Neural progenitor cell (in vitro differentiated cells): ENCODE data around the gene EPB41. TPM values are rescaled to one million over a fixed set of nuclear protein-coding genes. Genes with fewer than 3 reads are reported as not detected.
A peak's percentile ranks its signal among the peaks of the same experiment; 100 is the strongest.

Experiments used
- DNase-seq: peaks from one replicate; pipeline ENCODE4 v3.0.0-alpha.2; 2016; ENCODE audit warnings: low spot score
- H2AFZ ChIP-seq: fragments of 200-600 bp; sonication (generic); replicated peaks from 2 replicates; pipeline ENCODE4 v1.6.1; 2016; ENCODE audit warnings: antibody characterized with exemption
- H3F3A ChIP-seq: fragments of 200-600 bp; sonication (generic); 2 replicates; pipeline ENCODE4 v1.6.1; 2016; ENCODE audit warnings: antibody characterized with exemption, low read depth
- H3K27ac ChIP-seq: fragments of 200-600 bp; sonication (generic); 2 replicates; pipeline ENCODE4 v1.5.1; 2016; ENCODE audit warnings: mild to moderate bottlenecking
- H3K27me3 ChIP-seq: fragments of 200-600 bp; sonication (generic); 2 replicates; pipeline ENCODE4 v1.6.1; 2016; ENCODE audit warnings: mild to moderate bottlenecking, moderate library complexity
- H3K36me3 ChIP-seq: fragments of 200-600 bp; sonication (generic); 2 replicates; pipeline ENCODE4 v1.5.1; 2016
- H3K4me1 ChIP-seq: fragments of 200-600 bp; sonication (generic); 2 replicates; pipeline ENCODE4 v1.6.1; 2016; ENCODE audit warnings: mixed run types
- H3K4me2 ChIP-seq: fragments of 200-600 bp; sonication (generic); 2 replicates; pipeline ENCODE4 v1.6.1; 2016
- H3K4me3 ChIP-seq: fragments of 200-600 bp; sonication (generic); 2 replicates; pipeline ENCODE4 v1.5.1; 2016
- H3K79me2 ChIP-seq: fragments of 200-600 bp; sonication (generic); 2 replicates; pipeline ENCODE4 v1.6.1; 2016; ENCODE audit warnings: low read depth
- H3K9ac ChIP-seq: fragments of 200-600 bp; sonication (generic); 2 replicates; pipeline ENCODE4 v1.6.1; 2016
- H3K9me3 ChIP-seq: fragments of 200-600 bp; sonication (generic); 2 replicates; pipeline ENCODE4 v1.5.1; 2016; ENCODE audit warnings: low read depth
- H4K20me1 ChIP-seq: fragments of 200-600 bp; sonication (generic); 2 replicates; pipeline ENCODE4 v1.6.1; 2016; ENCODE audit warnings: low read depth
- H3K27ac Mint-ChIP-seq: 3 replicates; pipeline ENCODE4 v1.8.0; 2021; ENCODE audit warnings: mixed read lengths
- H3K27me3 Mint-ChIP-seq: 2 replicates; pipeline ENCODE4 v1.8.0; 2022; ENCODE audit warnings: low read depth, mild to moderate bottlenecking, inconsistent platforms, moderate library complexity, mixed read lengths; ENCODE audit not compliant: insufficient read depth
- H3K36me3 Mint-ChIP-seq: 3 replicates; pipeline ENCODE4 v1.8.0; 2021; ENCODE audit warnings: mixed read lengths
- H3K4me1 Mint-ChIP-seq: 3 replicates; pipeline ENCODE4 v1.8.0; 2021; ENCODE audit warnings: mixed read lengths
- H3K4me3 Mint-ChIP-seq: 3 replicates; pipeline ENCODE4 v1.8.0; 2021; ENCODE audit warnings: mild to moderate bottlenecking, moderate library complexity, mixed read lengths
- H3K9me3 Mint-ChIP-seq: 3 replicates; pipeline ENCODE4 v1.8.0; 2020; ENCODE audit warnings: mixed read lengths
- CTCF ChIP-seq: fragments of 200-600 bp; sonication (generic); IDR thresholded peaks from 2 replicates; pipeline ENCODE4 v1.5.1; 2017; ENCODE audit warnings: antibody characterized with exemption, mild to moderate bottlenecking
- EZH2 ChIP-seq: fragments of 200-600 bp; sonication (generic); IDR thresholded peaks from 2 replicates; pipeline ENCODE4 v1.6.1; 2017; ENCODE audit warnings: antibody characterized with exemption, mild to moderate bottlenecking, moderate library complexity
- EZH2phosphoT487 ChIP-seq: fragments of 200-600 bp; sonication (generic); IDR thresholded peaks from 2 replicates; pipeline ENCODE4 v1.6.1; 2017; ENCODE audit warnings: antibody characterized with exemption
- total RNA-seq: library from RNA; depleted of rRNA; stranded (reverse); fragments of >200 nt; gene quantifications from 2 replicates; pipeline ENCODE4 v1.2.3, GENCODE V29; 2015; ENCODE audit warnings: low replicate concordance

Gene EPB41
- total RNA-seq, 1 donor from 2014 or later: 211 TPM

- H3K4me2 ChIP-seq: peak overlapping the region; percentile 99
- no peaks in the 10 kb centered on the region for H4K20me1 ChIP-seq
- peaks cover 22% of the 10 kb centered on the region for H3K27me3 Mint-ChIP-seq
- peaks cover 27% of the 10 kb centered on the region for H3K4me1 Mint-ChIP-seq
- H3K9me3 Mint-ChIP-seq: no peaks in the 10 kb centered on the region
- H3K36me3 ChIP-seq: no peaks in the 10 kb centered on the region
- H3K27ac Mint-ChIP-seq: no peak overlapping the region
- no peak overlapping the region for H3K9ac ChIP-seq
- H3K79me2 ChIP-seq: no peaks in the 10 kb centered on the region
- H3K9me3 ChIP-seq: no peaks in the 10 kb centered on the region
- peak overlapping the region; percentile 86 for H3K4me3 Mint-ChIP-seq
- no peak for TF ChIP-seq EZH2
- TF ChIP-seq CTCF: no peak
- TF ChIP-seq EZH2phosphoT487: no peak
- no peaks in the 10 kb centered on the region for H3K36me3 Mint-ChIP-seq
- peaks cover 30% of the 10 kb centered on the region for H3F3A ChIP-seq
- DNase-seq: peak; percentile 91
- peaks cover 25% of the 10 kb centered on the region for H3K27me3 ChIP-seq
- H3K4me3 ChIP-seq: peak overlapping the region; percentile 86
- peaks cover 26% of the 10 kb centered on the region for H3K4me1 ChIP-seq
- no peak overlapping the region for H3K27ac ChIP-seq
- peak overlapping the region; percentile 96 for H2AFZ ChIP-seq
Measured at GRCh38 chr1:28886731-28887418, 27.5 kb upstream of the EPB41 start.

- Histone ChIP-seq H3K79me2 (no peaks in the 10 kb centered on the region), H3F3A (peaks cover 30% of the 10 kb centered on the region), H3K9me3 (no peaks in the 10 kb centered on the region), H3K4me2 (peak overlapping the region; percentile 99), H3K9ac (no peak overlapping the region), H2AFZ (peak overlapping the region; percentile 96), H3K4me3 (peak overlapping the region; percentile 86), H3K36me3 (no peaks in the 10 kb centered on the region), H3K27ac (no peak overlapping the region), H3K27me3 (peaks cover 25% of the 10 kb centered on the region), H3K4me1 (peaks cover 26% of the 10 kb centered on the region), H4K20me1 (no peaks in the 10 kb centered on the region)
- peaks cover 23% of the 10 kb centered on the region for H3K4me1 Mint-ChIP-seq
- no peak overlapping the region for H3K27ac Mint-ChIP-seq
- H3K27me3 Mint-ChIP-seq: peaks cover 24% of the 10 kb centered on the region
- peak overlapping the region; percentile 87 for H3K4me3 Mint-ChIP-seq
- H3K36me3 Mint-ChIP-seq: no peaks in the 10 kb centered on the region
- TF ChIP-seq EZH2phosphoT487: no peak
- no peak for TF ChIP-seq CTCF
- no peak for TF ChIP-seq EZH2
- H3K9me3 Mint-ChIP-seq: no peaks in the 10 kb centered on the region
- DNase-seq: peak; percentile 63
Measured at GRCh38 chr1:28887419-28887834, 26.9 kb upstream of the EPB41 start.

- H2AFZ ChIP-seq: peak overlapping the region; percentile 96
- Mint-ChIP-seq H3K9me3 (no peaks in the 10 kb centered on the region), H3K27ac (peak overlapping the region; percentile 15), H3K36me3 (no peaks in the 10 kb centered on the region), H3K4me3 (peak overlapping the region; percentile 87), H3K4me1 (peaks cover 23% of the 10 kb centered on the region), H3K27me3 (peaks cover 24% of the 10 kb centered on the region)
- peaks cover 25% of the 10 kb centered on the region for H3K27me3 ChIP-seq
- H3K79me2 ChIP-seq: no peaks in the 10 kb centered on the region
- H3K9me3 ChIP-seq: no peaks in the 10 kb centered on the region
- H3K9ac ChIP-seq: no peak overlapping the region
- H3K36me3 ChIP-seq: no peaks in the 10 kb centered on the region
- TF ChIP-seq EZH2phosphoT487 (no peak), EZH2 (no peak), CTCF (no peak)
- peak; percentile 53 for DNase-seq
- peaks cover 26% of the 10 kb centered on the region for H3K4me1 ChIP-seq
- peak overlapping the region; percentile 86 for H3K4me3 ChIP-seq
- peaks cover 29% of the 10 kb centered on the region for H3F3A ChIP-seq
- H3K27ac ChIP-seq: no peak overlapping the region
- no peaks in the 10 kb centered on the region for H4K20me1 ChIP-seq
- H3K4me2 ChIP-seq: peak overlapping the region; percentile 99
Measured at GRCh38 chr1:28887835-28888682, 26.3 kb upstream of the EPB41 start.
